ENCODE results near the gene TSR1.

DNA sequence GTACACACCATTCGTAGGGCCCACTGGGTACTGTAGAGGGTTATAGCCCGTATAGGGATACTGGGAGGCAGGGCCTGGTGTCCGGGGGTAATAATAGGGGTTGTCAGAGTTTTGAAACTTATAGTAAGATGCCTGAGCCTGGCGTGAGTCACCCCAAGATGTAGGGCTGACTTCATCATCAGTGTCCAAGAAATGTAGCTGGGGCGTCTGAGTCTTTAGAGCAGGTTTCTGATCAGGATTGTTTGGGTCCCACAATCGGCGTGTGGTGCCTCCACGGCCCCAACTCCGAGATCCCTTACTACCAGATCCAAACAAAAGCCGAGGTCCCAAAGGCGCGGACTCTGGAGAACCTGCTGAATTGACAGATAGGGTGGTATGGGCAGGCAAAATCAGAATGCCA is 37.1 kb downstream of the TSR1 start:
- TF ChIP-seq, protein P1, sequence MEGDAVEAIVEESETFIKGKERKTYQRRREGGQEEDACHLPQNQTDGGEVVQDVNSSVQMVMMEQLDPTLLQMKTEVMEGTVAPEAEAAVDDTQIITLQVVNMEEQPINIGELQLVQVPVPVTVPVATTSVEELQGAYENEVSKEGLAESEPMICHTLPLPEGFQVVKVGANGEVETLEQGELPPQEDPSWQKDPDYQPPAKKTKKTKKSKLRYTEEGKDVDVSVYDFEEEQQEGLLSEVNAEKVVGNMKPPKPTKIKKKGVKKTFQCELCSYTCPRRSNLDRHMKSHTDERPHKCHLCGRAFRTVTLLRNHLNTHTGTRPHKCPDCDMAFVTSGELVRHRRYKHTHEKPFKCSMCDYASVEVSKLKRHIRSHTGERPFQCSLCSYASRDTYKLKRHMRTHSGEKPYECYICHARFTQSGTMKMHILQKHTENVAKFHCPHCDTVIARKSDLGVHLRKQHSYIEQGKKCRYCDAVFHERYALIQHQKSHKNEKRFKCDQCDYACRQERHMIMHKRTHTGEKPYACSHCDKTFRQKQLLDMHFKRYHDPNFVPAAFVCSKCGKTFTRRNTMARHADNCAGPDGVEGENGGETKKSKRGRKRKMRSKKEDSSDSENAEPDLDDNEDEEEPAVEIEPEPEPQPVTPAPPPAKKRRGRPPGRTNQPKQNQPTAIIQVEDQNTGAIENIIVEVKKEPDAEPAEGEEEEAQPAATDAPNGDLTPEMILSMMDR (conservative IDR thresholded peaks at IDR 0.05), result no peak
- TF ChIP-seq EZH2 (IDR thresholded peaks at IDR 0.05; ENCODE audit: low read depth), result no peak
